Measurements from ENCODE around the gene APELA.
"Not testable (repeated sequence)": the region's sequence is repeated elsewhere in the genome, so short reads cannot be mapped to it uniquely, and the experiment has no call there.

APELA gene

GRCh38 chr4:164924670-164925238 is 47.8 kb downstream of the APELA start:
- peaks cover 0 to 5% (median 0%) of the 10 kb centered on the region in 4 donors for H3K4me1 ChIP-seq
- TF ChIP-seq, protein P1, sequence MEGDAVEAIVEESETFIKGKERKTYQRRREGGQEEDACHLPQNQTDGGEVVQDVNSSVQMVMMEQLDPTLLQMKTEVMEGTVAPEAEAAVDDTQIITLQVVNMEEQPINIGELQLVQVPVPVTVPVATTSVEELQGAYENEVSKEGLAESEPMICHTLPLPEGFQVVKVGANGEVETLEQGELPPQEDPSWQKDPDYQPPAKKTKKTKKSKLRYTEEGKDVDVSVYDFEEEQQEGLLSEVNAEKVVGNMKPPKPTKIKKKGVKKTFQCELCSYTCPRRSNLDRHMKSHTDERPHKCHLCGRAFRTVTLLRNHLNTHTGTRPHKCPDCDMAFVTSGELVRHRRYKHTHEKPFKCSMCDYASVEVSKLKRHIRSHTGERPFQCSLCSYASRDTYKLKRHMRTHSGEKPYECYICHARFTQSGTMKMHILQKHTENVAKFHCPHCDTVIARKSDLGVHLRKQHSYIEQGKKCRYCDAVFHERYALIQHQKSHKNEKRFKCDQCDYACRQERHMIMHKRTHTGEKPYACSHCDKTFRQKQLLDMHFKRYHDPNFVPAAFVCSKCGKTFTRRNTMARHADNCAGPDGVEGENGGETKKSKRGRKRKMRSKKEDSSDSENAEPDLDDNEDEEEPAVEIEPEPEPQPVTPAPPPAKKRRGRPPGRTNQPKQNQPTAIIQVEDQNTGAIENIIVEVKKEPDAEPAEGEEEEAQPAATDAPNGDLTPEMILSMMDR (IDR thresholded peaks at IDR 0.05) = no peak
- no peaks in the 10 kb centered on the region for H3K27me3 ChIP-seq
- H3K4me3 ChIP-seq = no peak overlapping the region
- H3K9me3 ChIP-seq = no peaks in the 10 kb centered on the region
- intact Hi-C loops (cut with DNase I; ENCODE audit: low total_unique reads) = no loop called here
- no peaks in the 10 kb centered on the region for H3K36me3 ChIP-seq
- H3K27ac ChIP-seq = no peak overlapping the region
- no peak for DNase-seq

DNA sequence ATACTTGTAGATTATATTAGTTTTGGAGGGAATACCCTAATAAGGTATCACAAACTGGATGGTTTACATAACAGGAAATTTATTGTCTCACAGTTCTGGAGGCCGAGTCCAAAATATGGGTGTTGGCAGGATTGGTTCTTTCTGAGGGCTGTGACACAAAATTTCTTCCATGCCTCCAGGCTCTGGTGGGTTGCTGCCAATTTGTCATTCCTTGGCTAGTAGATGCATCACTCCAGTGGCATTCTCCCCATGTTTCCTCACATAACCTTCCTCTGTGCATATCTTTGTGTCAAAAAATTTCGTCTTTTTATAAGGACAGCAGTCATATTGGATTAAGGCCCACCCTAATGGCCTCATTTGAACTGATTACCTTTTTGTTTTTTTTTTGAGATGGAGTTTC is 49.3 kb downstream of the APELA start:
- intact Hi-C loops (cut with DNase I; ENCODE audit: low total_unique reads) = no loop called here
- Histone ChIP-seq H3K4me1 (peaks cover 0 to 5% (median 0%) of the 10 kb centered on the region in 4 donors), H3K9me3 (no peaks in the 10 kb centered on the region), H3K27me3 (no peaks in the 10 kb centered on the region), H3K4me3 (no peak overlapping the region), H3K27ac (no peak overlapping the region), H3K36me3 (no peaks in the 10 kb centered on the region)
- no peak for DNase-seq
- TF ChIP-seq, protein P1 (IDR thresholded peaks at IDR 0.05) = no peak

- H3K4me1 ChIP-seq; intact Hi-C loops (cut with DNase I; ENCODE audit: low total_unique reads); H3K4me3 ChIP-seq; H3K27ac ChIP-seq; H3K36me3 ChIP-seq; H3K9me3 ChIP-seq; H3K27me3 ChIP-seq; DNase-seq: not testable (repeated sequence)
Observed at GRCh38 chr4:164927101-164927500, 50.1 kb downstream of the APELA start.

DNA sequence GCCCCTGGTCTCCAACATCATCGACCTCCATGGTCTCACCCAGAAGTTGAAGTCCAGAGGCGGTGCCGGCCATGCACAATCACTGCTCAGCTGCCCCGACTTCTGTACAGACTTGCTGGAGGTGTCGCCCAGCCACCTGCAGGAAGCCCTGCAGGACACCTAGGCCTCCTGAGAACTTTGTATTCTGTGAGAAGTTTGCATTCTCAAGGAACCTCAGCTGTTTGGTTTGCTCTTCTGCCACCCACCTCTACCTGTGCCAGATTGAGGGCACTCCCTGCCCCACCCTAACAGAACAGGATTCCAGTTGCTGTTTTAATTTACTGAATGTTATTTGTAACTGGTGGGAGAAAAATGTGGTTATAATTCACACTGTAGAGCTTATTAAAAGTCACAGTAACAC is 53.7 kb downstream of the APELA start:
- H3K9me3 ChIP-seq = no peaks in the 10 kb centered on the region
- H3K4me1 ChIP-seq = peaks cover 0 to 5% (median 0%) of the 10 kb centered on the region in 4 donors
- H3K36me3 ChIP-seq = no peaks in the 10 kb centered on the region
- H3K4me3 ChIP-seq = no peak overlapping the region
- H3K27ac ChIP-seq = no peak overlapping the region
- no peaks in the 10 kb centered on the region for H3K27me3 ChIP-seq
- DNase-seq = no peak
- intact Hi-C loops (cut with DNase I; ENCODE audit: low total_unique reads) = no loop called here
- TF ChIP-seq, protein P1 (IDR thresholded peaks at IDR 0.05) = no peak

- Histone ChIP-seq H3K4me3 (no peak overlapping the region), H3K9me3 (no peaks in the 10 kb centered on the region), H3K4me1 (no peaks in the 10 kb centered on the region), H3K27ac (no peak overlapping the region), H3K27me3 (no peaks in the 10 kb centered on the region), H3K36me3 (no peaks in the 10 kb centered on the region)
- intact Hi-C loops (cut with DNase I; ENCODE audit: low total_unique reads) = no loop called here
- TF ChIP-seq, protein P1 (IDR thresholded peaks at IDR 0.05) = no peak
- no peak for DNase-seq
Observed at GRCh38 chr4:164931551-164932324, 54.8 kb downstream of the APELA start.

DNA sequence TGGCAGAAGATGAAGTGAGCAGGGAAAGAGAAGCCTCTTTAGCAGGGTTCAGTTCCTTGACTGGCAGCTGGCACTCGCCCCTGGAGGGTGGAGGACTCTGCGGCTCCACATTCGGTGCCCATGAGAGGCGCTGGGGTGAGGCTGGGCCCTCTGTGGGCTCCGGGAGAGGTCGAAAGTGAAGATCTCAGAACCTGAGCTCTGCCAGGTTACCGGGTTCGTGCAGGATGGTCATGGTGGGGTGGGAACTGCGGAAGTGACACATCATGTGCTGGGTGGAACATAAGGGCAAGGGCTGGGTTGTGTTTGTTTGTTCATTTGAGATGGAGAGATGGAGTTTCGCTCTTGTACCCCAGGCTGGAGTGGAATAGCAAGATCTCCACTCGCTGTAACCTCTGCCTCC is 56.3 kb downstream of the APELA start:
- no peaks in the 10 kb centered on the region for H3K9me3 ChIP-seq
- H3K36me3 ChIP-seq = no peaks in the 10 kb centered on the region
- H3K27me3 ChIP-seq = no peaks in the 10 kb centered on the region
- H3K27ac ChIP-seq = no peak overlapping the region
- no peaks in the 10 kb centered on the region for H3K4me1 ChIP-seq
- no peak for DNase-seq
- intact Hi-C loops (cut with DNase I; ENCODE audit: low total_unique reads) = no loop called here
- H3K4me3 ChIP-seq = no peak overlapping the region
- TF ChIP-seq, protein P1 (IDR thresholded peaks at IDR 0.05) = no peak
